Right renal pelvis (tissue), 4 donors: ENCODE results near the gene SPTBN2. TPM values are rescaled to one million over a fixed set of nuclear protein-coding genes. Genes with fewer than 3 reads are reported as not detected.
"Not testable (repeated sequence)": the region's sequence is repeated elsewhere in the genome, so short reads cannot be mapped to it uniquely, and the experiment has no call there.

Experiments used
- DNase-seq, 4 donors: peaks; one replicate each; pipeline ENCODE4 v3.0.0-alpha.2; 2013; ENCODE audit warnings: low read depth in 4 of 4, low spot score in 3 of 4, missing footprints in 1 of 4
- polyA plus RNA-seq, 4 donors: library from polyadenylated mRNA; unstranded; fragments of 120-200 nt; gene quantifications; one replicate each; pipeline ENCODE4 v1.2.1, GENCODE V29; 2013; ENCODE audit not compliant: insufficient read length in 4 of 4

The SPTBN2 gene
- polyA plus RNA-seq, 4 donors, result 48.0 to 59.4 (median 52.8) TPM

- no peak for DNase-seq
These were observed 82.2 kb downstream of the SPTBN2 start for GRCh38 chr11:66646828-66647227.

GRCh38 chr11:66643745-66644437, 85.1 kb downstream of the SPTBN2 start:
- no peak for DNase-seq

GRCh38 chr11:66641834-66642233, 87.2 kb downstream of the SPTBN2 start:
- no peak for DNase-seq

GRCh38 chr11:66639814-66640340, 89.1 kb downstream of the SPTBN2 start:
- not testable (repeated sequence) for DNase-seq

GRCh38 chr11:66639066-66639813, 89.8 kb downstream of the SPTBN2 start:
- peak in 3 of 4 donors; percentile 16 to 31 (median 31) for DNase-seq

- peak; percentile 97 to 100 (median 100) for DNase-seq
These were observed 90.6 kb downstream of the SPTBN2 start, which contains the start of gene RBM4 for GRCh38 chr11:66638177-66639065. TSS of gene RBM4 (plus strand) at chr11:66638703. CDS start at chr11:66639712, 1,009 bp downstream.

- no peak for DNase-seq
These were observed 91.3 kb downstream of the SPTBN2 start for GRCh38 chr11:66637557-66638176.

GRCh38 chr11:66636411-66636810, 92.6 kb downstream of the SPTBN2 start:
- DNase-seq, result no peak

Other genes with a start within 250 kb of the SPTBN2 start
- gene DPP3, start 248.8 kb downstream of the SPTBN2 start, polyA plus RNA-seq, result 10 to 100 TPM; 19.7 to 26.0 (median 22.5) TPM
- gene BBS1, start 218.6 kb downstream of the SPTBN2 start, polyA plus RNA-seq, result 10 to 100 TPM; 68.9 to 76.6 (median 76.0) TPM
- 10 to 100 TPM in 1 of 4 donors, 1 to 10 TPM in 3; 7.8 to 11.9 (median 8.5) TPM for gene ZDHHC24, start 183.2 kb downstream of the SPTBN2 start, polyA plus RNA-seq
- under 1 TPM; 0.40 to 0.67 (median 0.50) TPM for gene ACTN3, start 182.3 kb downstream of the SPTBN2 start, polyA plus RNA-seq
- 100 to 1,000 TPM in 3 of 4 donors, 10 to 100 TPM in 1; 94.2 to 115 (median 103) TPM for gene CTSF, start 160.6 kb downstream of the SPTBN2 start, polyA plus RNA-seq
- gene CCDC87, start 136.2 kb downstream of the SPTBN2 start, polyA plus RNA-seq, result under 1 TPM; 0.30 to 0.37 (median 0.33) TPM
- gene CCS, start 136.0 kb downstream of the SPTBN2 start, polyA plus RNA-seq, result 10 to 100 TPM; 40.6 to 61.2 (median 50.2) TPM
- gene RBM14, start 112.6 kb downstream of the SPTBN2 start, polyA plus RNA-seq, result 10 to 100 TPM; 59.4 to 70.6 (median 63.8) TPM
- 100 to 1,000 TPM; 242 to 263 (median 252) TPM for gene RBM4, start 90.5 kb downstream of the SPTBN2 start, polyA plus RNA-seq
- 10 to 100 TPM; 58.1 to 68.9 (median 67.5) TPM for gene RBM4B, start 51.3 kb downstream of the SPTBN2 start, polyA plus RNA-seq
- 10 to 100 TPM; 22.0 to 29.7 (median 23.6) TPM for gene RCE1, start 114.2 kb upstream of the SPTBN2 start, polyA plus RNA-seq
- gene LRFN4, start 127.8 kb upstream of the SPTBN2 start, polyA plus RNA-seq, result 10 to 100 TPM; 12.7 to 28.6 (median 16.7) TPM
- 10 to 100 TPM; 39.7 to 61.7 (median 48.6) TPM for gene PC, start 229.2 kb upstream of the SPTBN2 start, polyA plus RNA-seq
- under 1 TPM in 1 of 4 donors, not detected in 3; 0.17 TPM for gene C11orf86, start 246.1 kb upstream of the SPTBN2 start, polyA plus RNA-seq